Measurements from ENCODE around the gene POP5.

The POP5 gene

GRCh38 chr12:120562906-120563305, 18.3 kb downstream of the POP5 start:
- H3K9ac ChIP-seq (ENCODE audit: low read depth, low read length): no peak overlapping the region
- peaks cover 87% of the 10 kb centered on the region for H3K36me3 ChIP-seq (ENCODE audit: control insufficient read depth, insufficient read depth, low read length)
- no peaks in the 10 kb centered on the region for H3K4me1 ChIP-seq (ENCODE audit: control insufficient read depth, insufficient read depth, low read length)
- no peaks in the 10 kb centered on the region for H3K9me3 ChIP-seq (ENCODE audit: control insufficient read depth, insufficient read depth, low read length)
- H3K27ac ChIP-seq (ENCODE audit: low read depth, low read length): no peak overlapping the region
- H3K4me3 ChIP-seq (ENCODE audit: low read depth, low read length): no peak overlapping the region
- no peaks in the 10 kb centered on the region for H3K27me3 ChIP-seq (ENCODE audit: control insufficient read depth, insufficient read depth, low read length)

DNA sequence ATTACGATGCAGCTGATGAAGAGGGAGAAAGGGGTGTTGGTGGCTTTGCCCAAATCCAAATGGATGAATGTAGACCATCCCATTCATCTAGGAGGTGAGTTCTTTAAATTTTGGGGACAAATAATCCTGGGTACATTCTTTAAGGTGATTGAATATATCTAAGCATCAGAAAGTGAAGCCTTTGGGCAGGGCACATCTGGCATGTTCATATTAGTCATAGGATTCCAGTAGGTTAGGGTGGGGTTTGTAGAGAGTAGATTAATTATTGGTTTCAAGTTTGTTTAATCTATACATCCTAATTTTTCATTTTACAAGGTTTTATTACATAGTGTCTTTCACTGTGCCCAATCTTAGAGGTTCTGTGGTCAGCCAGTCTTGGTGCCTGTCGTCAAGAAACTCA, 23.6 kb downstream of the POP5 start:
- no peaks in the 10 kb centered on the region for H3K9me3 ChIP-seq (ENCODE audit: control insufficient read depth, insufficient read depth, low read length)
- H3K4me3 ChIP-seq (ENCODE audit: low read depth, low read length): no peak overlapping the region
- H3K4me1 ChIP-seq (ENCODE audit: control insufficient read depth, insufficient read depth, low read length): no peaks in the 10 kb centered on the region
- no peak overlapping the region for H3K27ac ChIP-seq (ENCODE audit: low read depth, low read length)
- H3K36me3 ChIP-seq (ENCODE audit: control insufficient read depth, insufficient read depth, low read length): peaks cover 76% of the 10 kb centered on the region
- no peaks in the 10 kb centered on the region for H3K27me3 ChIP-seq (ENCODE audit: control insufficient read depth, insufficient read depth, low read length)
- no peak overlapping the region for H3K9ac ChIP-seq (ENCODE audit: low read depth, low read length)

DNA sequence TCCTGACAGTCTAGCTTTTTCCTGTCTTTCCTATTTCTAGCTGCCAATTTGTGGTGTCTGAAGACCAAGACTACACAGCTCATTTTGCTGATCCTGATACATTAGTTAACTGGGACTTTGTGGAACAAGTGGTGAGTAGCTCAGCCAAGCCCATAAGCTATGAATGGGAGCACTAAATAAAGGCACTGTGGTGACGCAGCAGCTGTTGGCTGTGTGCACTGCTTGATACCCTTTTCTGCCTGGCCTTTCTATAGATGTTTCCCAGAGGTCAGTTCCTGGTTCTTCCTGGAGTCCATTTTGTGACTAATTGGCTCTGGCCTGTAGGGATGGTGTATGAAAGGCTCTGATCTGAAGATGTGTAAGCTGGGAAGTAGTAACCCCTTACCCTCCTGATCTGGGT, 26.5 kb downstream of the POP5 start:
- Histone ChIP-seq H3K9me3 (ENCODE audit: control insufficient read depth, insufficient read depth, low read length) (no peaks in the 10 kb centered on the region), H3K27ac (ENCODE audit: low read depth, low read length) (no peak overlapping the region), H3K36me3 (ENCODE audit: control insufficient read depth, insufficient read depth, low read length) (peaks cover 65% of the 10 kb centered on the region), H3K9ac (ENCODE audit: low read depth, low read length) (no peak overlapping the region), H3K4me1 (ENCODE audit: control insufficient read depth, insufficient read depth, low read length) (no peaks in the 10 kb centered on the region), H3K27me3 (ENCODE audit: control insufficient read depth, insufficient read depth, low read length) (no peaks in the 10 kb centered on the region), H3K4me3 (ENCODE audit: low read depth, low read length) (no peak overlapping the region)

DNA sequence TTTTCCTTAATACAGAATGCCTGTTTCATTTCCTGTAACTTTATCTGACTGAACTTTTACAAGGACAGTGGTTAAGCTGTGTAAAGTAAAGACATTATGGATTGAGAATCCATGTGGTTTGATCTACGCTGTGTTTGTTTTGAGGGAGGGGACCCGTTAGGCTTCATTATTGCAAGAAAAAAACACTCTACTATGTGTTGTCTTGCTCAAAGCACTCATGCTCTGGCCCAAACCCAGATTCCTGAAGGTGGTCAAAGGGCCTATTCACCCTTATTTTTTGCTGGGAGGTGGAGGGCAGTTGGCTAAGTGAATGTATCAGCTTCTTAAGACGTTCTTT, 35.2 kb downstream of the POP5 start:
- Histone ChIP-seq H3K4me3 (ENCODE audit: low read depth, low read length) (no peak overlapping the region), H3K36me3 (ENCODE audit: control insufficient read depth, insufficient read depth, low read length) (peaks cover 52% of the 10 kb centered on the region), H3K27me3 (ENCODE audit: control insufficient read depth, insufficient read depth, low read length) (no peaks in the 10 kb centered on the region), H3K9ac (ENCODE audit: low read depth, low read length) (no peak overlapping the region), H3K9me3 (ENCODE audit: control insufficient read depth, insufficient read depth, low read length) (no peaks in the 10 kb centered on the region), H3K27ac (ENCODE audit: low read depth, low read length) (no peak overlapping the region), H3K4me1 (ENCODE audit: control insufficient read depth, insufficient read depth, low read length) (no peaks in the 10 kb centered on the region)

- H3K36me3 ChIP-seq (ENCODE audit: control insufficient read depth, insufficient read depth, low read length): peaks cover 48% of the 10 kb centered on the region
- no peak overlapping the region for H3K27ac ChIP-seq (ENCODE audit: low read depth, low read length)
- H3K9me3 ChIP-seq (ENCODE audit: control insufficient read depth, insufficient read depth, low read length): no peaks in the 10 kb centered on the region
- H3K4me3 ChIP-seq (ENCODE audit: low read depth, low read length): no peak overlapping the region
- no peak overlapping the region for H3K9ac ChIP-seq (ENCODE audit: low read depth, low read length)
- H3K27me3 ChIP-seq (ENCODE audit: control insufficient read depth, insufficient read depth, low read length): no peaks in the 10 kb centered on the region
- no peaks in the 10 kb centered on the region for H3K4me1 ChIP-seq (ENCODE audit: control insufficient read depth, insufficient read depth, low read length)
These were observed 36.5 kb downstream of the POP5 start for GRCh38 chr12:120544691-120545090.

GRCh38 chr12:120542166-120542565, 39.0 kb downstream of the POP5 start:
- no peaks in the 10 kb centered on the region for H3K9me3 ChIP-seq (ENCODE audit: control insufficient read depth, insufficient read depth, low read length)
- no peak overlapping the region for H3K4me3 ChIP-seq (ENCODE audit: low read depth, low read length)
- peaks cover 8% of the 10 kb centered on the region; the same call in 1 of the 2 replicates for H3K4me1 ChIP-seq (ENCODE audit: control insufficient read depth, insufficient read depth, low read length)
- no peak overlapping the region for H3K27ac ChIP-seq (ENCODE audit: low read depth, low read length)
- no peak overlapping the region for H3K9ac ChIP-seq (ENCODE audit: low read depth, low read length)
- peaks cover 38% of the 10 kb centered on the region for H3K36me3 ChIP-seq (ENCODE audit: control insufficient read depth, insufficient read depth, low read length)
- no peaks in the 10 kb centered on the region for H3K27me3 ChIP-seq (ENCODE audit: control insufficient read depth, insufficient read depth, low read length)

DNA sequence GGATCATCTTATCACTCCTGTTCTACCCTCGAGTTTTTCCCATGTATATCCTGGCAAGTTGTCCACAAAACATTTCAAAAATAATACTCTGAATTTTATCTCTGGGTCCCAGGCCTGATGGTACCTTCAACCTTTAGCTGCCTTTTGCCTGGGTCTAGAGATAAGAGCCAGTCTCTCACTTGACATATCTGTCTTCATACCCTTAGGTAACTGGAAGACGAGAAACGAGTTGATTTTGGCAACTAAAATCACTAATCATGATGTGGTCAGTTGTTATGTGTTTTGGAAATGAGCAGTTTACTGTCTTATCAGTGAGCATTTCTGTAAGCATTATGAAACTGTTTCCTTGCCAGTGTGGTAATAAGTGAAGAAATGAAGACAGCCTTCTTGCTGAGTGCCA, 40.8 kb downstream of the POP5 start:
- Histone ChIP-seq H3K9ac (ENCODE audit: low read depth, low read length) (no peak overlapping the region), H3K27ac (ENCODE audit: low read depth, low read length) (no peak overlapping the region), H3K36me3 (ENCODE audit: control insufficient read depth, insufficient read depth, low read length) (peaks cover 32% of the 10 kb centered on the region), H3K9me3 (ENCODE audit: control insufficient read depth, insufficient read depth, low read length) (no peaks in the 10 kb centered on the region), H3K4me1 (ENCODE audit: control insufficient read depth, insufficient read depth, low read length) (peaks cover 20% of the 10 kb centered on the region), H3K4me3 (ENCODE audit: low read depth, low read length) (no peak overlapping the region), H3K27me3 (ENCODE audit: control insufficient read depth, insufficient read depth, low read length) (no peaks in the 10 kb centered on the region)

GRCh38 chr12:120539303-120539702, 41.9 kb downstream of the POP5 start:
- Histone ChIP-seq H3K27ac (ENCODE audit: low read depth, low read length) (no peak overlapping the region), H3K4me1 (ENCODE audit: control insufficient read depth, insufficient read depth, low read length) (peaks cover 20% of the 10 kb centered on the region), H3K9ac (ENCODE audit: low read depth, low read length) (no peak overlapping the region), H3K27me3 (ENCODE audit: control insufficient read depth, insufficient read depth, low read length) (no peaks in the 10 kb centered on the region), H3K4me3 (ENCODE audit: low read depth, low read length) (no peak overlapping the region), H3K9me3 (ENCODE audit: control insufficient read depth, insufficient read depth, low read length) (no peaks in the 10 kb centered on the region), H3K36me3 (ENCODE audit: control insufficient read depth, insufficient read depth, low read length) (peaks cover 27% of the 10 kb centered on the region)

DNA sequence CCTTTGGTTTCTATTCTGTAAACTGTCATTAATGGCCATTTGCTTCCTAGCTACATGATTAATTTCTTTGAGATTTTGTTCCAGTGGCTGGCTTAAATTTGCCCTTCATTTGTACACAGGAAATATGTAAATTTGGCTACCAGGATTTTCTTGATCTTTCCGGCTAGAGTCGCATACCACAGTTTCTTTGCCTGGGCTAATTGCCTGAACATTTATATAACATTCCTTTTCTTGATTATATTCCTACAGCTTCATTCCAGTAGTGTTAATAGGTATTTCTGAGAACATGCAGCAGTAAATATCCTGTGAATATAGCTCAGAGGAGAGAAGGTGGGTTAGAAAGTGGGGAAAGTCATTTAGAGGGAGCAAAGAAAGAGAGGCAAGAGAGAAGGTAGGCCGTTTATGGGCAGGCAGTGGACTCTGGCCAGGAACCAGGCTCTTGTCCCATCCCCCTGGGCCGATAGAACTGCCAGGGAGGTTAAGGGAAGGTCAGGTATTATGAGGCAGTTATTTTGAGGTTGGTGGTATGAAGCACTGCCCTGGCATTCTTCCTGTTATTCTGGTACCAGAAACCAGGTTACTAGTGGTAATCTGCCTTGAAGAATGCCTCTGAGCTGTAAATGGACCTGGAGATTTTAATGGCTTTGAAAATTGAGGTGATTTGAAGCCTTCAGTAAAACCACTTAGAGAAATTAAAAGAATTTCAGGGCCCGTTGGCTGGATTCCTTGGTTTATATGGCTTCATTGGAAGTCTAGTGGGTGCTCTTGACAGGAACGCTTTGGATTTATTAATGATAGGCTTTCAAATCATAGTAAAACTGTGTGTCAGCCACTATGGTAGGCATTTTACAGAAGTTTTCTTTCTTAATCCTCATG, 42.7 kb downstream of the POP5 start:
- H3K4me1 ChIP-seq (ENCODE audit: control insufficient read depth, insufficient read depth, low read length): peaks cover 20% of the 10 kb centered on the region
- no peaks in the 10 kb centered on the region for H3K9me3 ChIP-seq (ENCODE audit: control insufficient read depth, insufficient read depth, low read length)
- no peaks in the 10 kb centered on the region for H3K27me3 ChIP-seq (ENCODE audit: control insufficient read depth, insufficient read depth, low read length)
- H3K27ac ChIP-seq (ENCODE audit: low read depth, low read length): peak overlapping the region; percentile 11
- H3K9ac ChIP-seq (ENCODE audit: low read depth, low read length): no peak overlapping the region
- H3K4me3 ChIP-seq (ENCODE audit: low read depth, low read length): no peak overlapping the region
- H3K36me3 ChIP-seq (ENCODE audit: control insufficient read depth, insufficient read depth, low read length): peaks cover 27% of the 10 kb centered on the region

GRCh38 chr12:120537856-120538220, 43.4 kb downstream of the POP5 start:
- H3K9ac ChIP-seq (ENCODE audit: low read depth, low read length): 0 out of 2 replicates have a peak overlapping the region, but pooled peaks have one; percentile 11
- peaks cover 20% of the 10 kb centered on the region for H3K4me1 ChIP-seq (ENCODE audit: control insufficient read depth, insufficient read depth, low read length)
- H3K27ac ChIP-seq (ENCODE audit: low read depth, low read length): peak overlapping the region; percentile 11
- H3K9me3 ChIP-seq (ENCODE audit: control insufficient read depth, insufficient read depth, low read length): no peaks in the 10 kb centered on the region
- H3K4me3 ChIP-seq (ENCODE audit: low read depth, low read length): no peak overlapping the region
- peaks cover 27% of the 10 kb centered on the region for H3K36me3 ChIP-seq (ENCODE audit: control insufficient read depth, insufficient read depth, low read length)
- H3K27me3 ChIP-seq (ENCODE audit: control insufficient read depth, insufficient read depth, low read length): no peaks in the 10 kb centered on the region

GRCh38 chr12:120536064-120536791, 45.0 kb downstream of the POP5 start:
- Histone ChIP-seq H3K36me3 (ENCODE audit: control insufficient read depth, insufficient read depth, low read length) (peaks cover 27% of the 10 kb centered on the region), H3K27ac (ENCODE audit: low read depth, low read length) (no peak overlapping the region)

More at GRCh38 chr12:120536064-120536791, 45.0 kb downstream of the POP5 start:
- Histone ChIP-seq H3K4me1 (ENCODE audit: control insufficient read depth, insufficient read depth, low read length) (peaks cover 20% of the 10 kb centered on the region), H3K27me3 (ENCODE audit: control insufficient read depth, insufficient read depth, low read length) (no peaks in the 10 kb centered on the region), H3K9ac (ENCODE audit: low read depth, low read length) (no peak overlapping the region), H3K4me3 (ENCODE audit: low read depth, low read length) (peak overlapping the region; percentile 75), H3K9me3 (ENCODE audit: control insufficient read depth, insufficient read depth, low read length) (no peaks in the 10 kb centered on the region)

Measured in HUES48 (cell line).